A673 (cell line): ENCODE measurements around the gene PGAP3. TPM values are rescaled to one million over a fixed set of nuclear protein-coding genes. Genes with fewer than 3 reads are reported as not detected.

Source experiments
- BruUV-seq: library from RNA; stranded (reverse); fragments of 400-500 nt; replicated peaks from 2 replicates; lab custom pipeline; 2021; lab: Mats Ljungman, UMichigan
- CTCF ChIA-PET: fragments of 300-600 bp; sonication (Branson Sonifier 250); formaldehyde crosslinking; loops from one replicate; lab custom pipeline; 2022; ENCODE audit warnings: antibody characterized with exemption; lab: Charles Lee
- POLR2A ChIA-PET: fragments of 300-600 bp; sonication (Branson Sonifier 250); formaldehyde crosslinking; loops from one replicate; lab custom pipeline; 2022; ENCODE audit warnings: antibody characterized with exemption; ENCODE audit not compliant: low non-redundant PET; lab: Charles Lee
- DNase-seq: peaks from one replicate; pipeline ENCODE4 v3.0.0-alpha.2; 2015; ENCODE audit warnings: low spot score
- H3K27ac ChIP-seq: fragments of 200-600 bp; sonication (generic); 2 replicates; pipeline ENCODE4 v1.5.1; 2016; ENCODE audit warnings: mixed run types, low read depth, mild to moderate bottlenecking, mixed read lengths, antibody characterized with exemption, low read length; ENCODE audit not compliant: poor library complexity, severe bottlenecking
- H3K27me3 ChIP-seq: fragments of 200-600 bp; sonication (generic); replicated peaks from 2 replicates; pipeline ENCODE4 v1.6.1; 2017; ENCODE audit warnings: mixed run types, low read depth, mild to moderate bottlenecking, mixed read lengths, antibody characterized with exemption, low read length; ENCODE audit not compliant: insufficient read depth, poor library complexity
- H3K36me3 ChIP-seq: fragments of 200-600 bp; sonication (generic); 2 replicates; pipeline ENCODE4 v1.6.1; 2016; ENCODE audit warnings: mixed run types, mild to moderate bottlenecking, mixed read lengths, antibody characterized with exemption, low read length; ENCODE audit not compliant: insufficient read depth, poor library complexity, severe bottlenecking
- H3K4me1 ChIP-seq: fragments of 200-600 bp; sonication (generic); 2 replicates; pipeline ENCODE4 v1.6.1; 2017; ENCODE audit warnings: mixed run types, mild to moderate bottlenecking, mixed read lengths, antibody characterized with exemption, low read length; ENCODE audit not compliant: insufficient read depth, poor library complexity, severe bottlenecking
- H3K4me3 ChIP-seq: fragments of 200-600 bp; sonication (generic); 2 replicates; pipeline ENCODE4 v1.5.1; 2016; ENCODE audit warnings: low read depth, mixed run types, mild to moderate bottlenecking, mixed read lengths, low read length; ENCODE audit not compliant: poor library complexity, severe bottlenecking
- H3K9me3 ChIP-seq: fragments of 200-600 bp; sonication (generic); 2 replicates; pipeline ENCODE4 v1.6.1; 2016; ENCODE audit warnings: mixed run types, low read depth, mild to moderate bottlenecking, mixed read lengths, antibody characterized with exemption, low read length; ENCODE audit not compliant: poor library complexity, severe bottlenecking
- CTCF ChIP-seq: fragments of 300-800, 200-600 bp; sonication (generic); conservative IDR thresholded peaks from 2 replicates; pipeline ENCODE4 v1.5.1; 2017; ENCODE audit warnings: low read depth, mild to moderate bottlenecking, antibody characterized with exemption, low read length, moderate library complexity, mixed read lengths
- EZH2 ChIP-seq: fragments of 200-600 bp; sonication (generic); IDR thresholded peaks from 2 replicates; pipeline ENCODE4 v1.6.1; 2017; ENCODE audit warnings: borderline replicate concordance, low read depth, mild to moderate bottlenecking, mixed read lengths, antibody characterized with exemption, low read length; ENCODE audit not compliant: poor library complexity, severe bottlenecking
- intact Hi-C: fragments of 100-400 bp; cut with micrococcal nuclease; formaldehyde crosslinking; loops from one replicate; pipeline ENCODE4 v1.10.0; 2022; ENCODE audit not compliant: unreplicated experiment
- total RNA-seq: library from RNA; stranded (reverse); gene quantifications from 2 replicates; pipeline ENCODE4 v1.2.3, GENCODE V29; 2021

The PGAP3 gene
- total RNA-seq, 1 experiment from 2014 or later: 3.6 TPM

- Histone ChIP-seq H3K9me3 (no peaks in the 10 kb centered on the region), H3K27me3 (no peaks in the 10 kb centered on the region), H3K4me3 (peak overlapping the region; percentile 74), H3K27ac (peak overlapping the region; percentile 85), H3K4me1 (peaks cover 6% of the 10 kb centered on the region), H3K36me3 (no peaks in the 10 kb centered on the region)
- BruUV-seq: no TSS peak
- ChIA-PET CTCF (no interaction called here), POLR2A (no interaction called here)
- DNase-seq: no peak
- TF ChIP-seq CTCF: no peak
- no peak for TF ChIP-seq EZH2
- intact Hi-C loops: no loop called here
Observed at GRCh38 chr17:39636587-39636926, 51.3 kb downstream of the PGAP3 start.

- Histone ChIP-seq H3K4me1 (peaks cover 6% of the 10 kb centered on the region), H3K4me3 (no peak overlapping the region), H3K27me3 (no peaks in the 10 kb centered on the region), H3K9me3 (no peaks in the 10 kb centered on the region), H3K27ac (no peak overlapping the region), H3K36me3 (no peaks in the 10 kb centered on the region)
- intact Hi-C loops: no loop called here
- no peak for DNase-seq
- ChIA-PET POLR2A (no interaction called here), CTCF (no interaction called here)
- TF ChIP-seq CTCF: no peak
- TF ChIP-seq EZH2: no peak
- no TSS peak for BruUV-seq
Observed at GRCh38 chr17:39635614-39636176, 52.2 kb downstream of the PGAP3 start.

GRCh38 chr17:39634384-39634871 lies 53.4 kb downstream of the PGAP3 start:
- H3K9me3 ChIP-seq: no peaks in the 10 kb centered on the region
- H3K27ac ChIP-seq: no peak overlapping the region
- ChIA-PET CTCF (interaction anchor here (0.6 kb wide), 1 partner anchor 34 kb away, joined by 3 read pairs; the partner anchor contains the start of gene PNMT), POLR2A (no interaction called here)
- TF ChIP-seq CTCF (peak; percentile 65), EZH2 (no peak)
- peak; percentile 50 for DNase-seq
- H3K27me3 ChIP-seq: no peaks in the 10 kb centered on the region
- no TSS peak for BruUV-seq
- no peaks in the 10 kb centered on the region for H3K36me3 ChIP-seq
- intact Hi-C loops: no loop called here
- H3K4me1 ChIP-seq: peaks cover 6% of the 10 kb centered on the region
- no peak overlapping the region for H3K4me3 ChIP-seq
